ENCODE data around the gene RAD51B. TPM values are rescaled to one million over a fixed set of nuclear protein-coding genes. Genes with fewer than 3 reads are reported as not detected.

The RAD51B gene
- total and polyA plus RNA-seq, 9 of the 15 experiments (the other 6 are each of a cell fraction or from before 2014, with no cell fraction given), result 8.5 to 17.3 (median 11.3) TPM

GRCh38 chr14:68681256-68682011 is 861.9 kb downstream of the RAD51B start:
- no peak for FAIRE-seq
- H3K4me3 ChIP-seq, result no peak overlapping the region
- in situ Hi-C loops (cut with MboI), result no loop called here

More at GRCh38 chr14:68681256-68682011, 861.9 kb downstream of the RAD51B start:
- BruUV-seq (replicated peaks), result no TSS peak
- POLR2A ChIA-PET, result interaction anchor here (1.2 to 1.5 kb wide), 2 partner anchors 12 to 14 kb away, joined by 3 read pairs; no protein-coding TSS in a partner anchor
- Histone ChIP-seq H3K9ac (ENCODE audit: insufficient read depth in 1 of 2, low read depth in 2 of 2, low read length in 2 of 2) (no peak overlapping the region), H3K79me2 (ENCODE audit: control insufficient read depth, insufficient read depth, low read length) (no peaks in the 10 kb centered on the region), H3K9me1 (ENCODE audit: control insufficient read depth, insufficient read depth, low read length) (no peaks in the 10 kb centered on the region), H4K20me1 (replicated peaks; ENCODE audit: control insufficient read depth, insufficient read depth, low read length) (no peaks in the 10 kb centered on the region), H3K9me3 (replicated peaks; ENCODE audit: control insufficient read depth, insufficient read depth, low read depth, low read length) (no peaks in the 10 kb centered on the region), H3K36me3 (ENCODE audit: control insufficient read depth, insufficient read depth, low read length) (no peaks in the 10 kb centered on the region), H2AFZ (ENCODE audit: low read depth, low read length) (peak overlapping the region; percentile 32; the same call in 1 of the 2 replicates), H3K4me2 (ENCODE audit: insufficient read depth, low read length) (no peak overlapping the region), H3K27me3 (ENCODE audit: control insufficient read depth in 2 of 2, insufficient read depth in 2 of 2, low read length in 2 of 2) (no peaks in the 10 kb centered on the region), H3K27ac (ENCODE audit: extremely low read depth, low read depth, low read length) (no peak overlapping the region), H3K4me1 (replicated peaks in 1 of 2; ENCODE audit: control insufficient read depth in 2 of 2, insufficient read depth in 2 of 2, low read length in 2 of 2) (peaks cover 0 to 22% of the 10 kb centered on the region in 2 experiments; a peak in 4 of 5 replicates)
- DNase-seq (ENCODE audit: extremely low read depth in 1 of 4, low spot score in 3 of 4), result no peak
- intact Hi-C loops (cut with micrococcal nuclease), result no loop called here
- 65% methylated on average over 7 of the region's 9 CpGs for WGBS (ENCODE audit: insufficient coverage, low coverage, missing lambda C conversion rate)
- no peak for ATAC-seq
- CTCF ChIA-PET (ENCODE audit: low intra/inter-chr PET ratio), result no interaction called here
- TF ChIP-seq SNRNP70 (optimal IDR thresholded peaks at IDR 0.05; ENCODE audit: low read depth, low read length) (no peak), NR3C1 (CRISPR knock-in tag; IDR thresholded peaks at IDR 0.05) (no peak), ELK1 (CRISPR knock-in tag; IDR thresholded peaks at IDR 0.05) (no peak)

Measured in K562 (cell line).